CD4-positive, alpha-beta T cell treated with Interleukin-12 subunit alpha and Interleukin-12 subunit beta, for 1 hour (primary cell): ENCODE data around the gene RPL36A.

Source experiments
- DNase-seq: peaks from one replicate; pipeline ENCODE4 v3.0.0-alpha.2; 2020

The RPL36A gene

GRCh38 chrX:101393530-101394305, 2.9 kb downstream of the RPL36A start:
- DNase-seq = no peak

GRCh38 chrX:101394372-101394771, 3.6 kb downstream of the RPL36A start:
- DNase-seq = no peak

- DNase-seq = no peak
These were observed 5.0 kb downstream of the RPL36A start for GRCh38 chrX:101395789-101396188.

- DNase-seq = no peak
These were observed 7.0 kb downstream of the RPL36A start for GRCh38 chrX:101397779-101398178.

GRCh38 chrX:101398694-101399093, 7.9 kb downstream of the RPL36A start:
- DNase-seq = no peak

GRCh38 chrX:101399825-101400224, 9.0 kb downstream of the RPL36A start:
- no peak for DNase-seq

GRCh38 chrX:101407167-101407747, 16.4 kb downstream of the RPL36A start:
- DNase-seq = no peak

- peak; percentile 93 for DNase-seq
These were observed 17.1 kb downstream of the RPL36A start, which contains the start of the genes GLA and HNRNPH2 for GRCh38 chrX:101407748-101408531. Gene GLA, minus strand, starts transcription at chrX:101407925. Its CDS starts 22 bp downstream, at chrX:101407903. Gene HNRNPH2, plus strand, starts transcription at chrX:101408222. Its CDS starts 3,767 bp downstream, at chrX:101411989.

- DNase-seq = no peak
These were observed 17.7 kb downstream of the RPL36A start for GRCh38 chrX:101408532-101408841.

GRCh38 chrX:101409043-101409442, 18.2 kb downstream of the RPL36A start:
- no peak for DNase-seq

- DNase-seq = peak; percentile 32
These were observed 19.6 kb downstream of the RPL36A start for GRCh38 chrX:101410461-101410860.

- DNase-seq = no peak
These were observed 21.2 kb downstream of the RPL36A start for GRCh38 chrX:101411984-101412383.

GRCh38 chrX:101415180-101416145, 24.7 kb downstream of the RPL36A start:
- DNase-seq = peak; percentile 76

- no peak for DNase-seq
These were observed 25.9 kb downstream of the RPL36A start for GRCh38 chrX:101416691-101417090.

- DNase-seq = no peak
These were observed 26.4 kb downstream of the RPL36A start for GRCh38 chrX:101417190-101417589.

- peak; percentile 43 for DNase-seq
These were observed 27.4 kb downstream of the RPL36A start for GRCh38 chrX:101417981-101418841.

- no peak for DNase-seq
These were observed 28.7 kb downstream of the RPL36A start for GRCh38 chrX:101419489-101419888.

- no peak for DNase-seq
These were observed 37.1 kb downstream of the RPL36A start for GRCh38 chrX:101427954-101428353.

GRCh38 chrX:101429934-101430333, 39.1 kb downstream of the RPL36A start:
- no peak for DNase-seq

GRCh38 chrX:101430457-101431078, 39.8 kb downstream of the RPL36A start:
- no peak for DNase-seq

GRCh38 chrX:101442085-101442484, 51.3 kb downstream of the RPL36A start:
- no peak for DNase-seq
